ENCODE results near the gene KCNJ10.
"Not testable (repeated sequence)": the region's sequence is repeated elsewhere in the genome, so short reads cannot be mapped to it uniquely, and the experiment has no call there.

KCNJ10 gene

GRCh38 chr1:160053548-160054365 lies 16.2 kb downstream of the KCNJ10 start:
- no peak for DNase-seq

- DNase-seq, result no peak
Measured at GRCh38 chr1:160052936-160053335, 17.0 kb downstream of the KCNJ10 start.

- DNase-seq, result no peak
Measured at GRCh38 chr1:160050619-160051018, 19.3 kb downstream of the KCNJ10 start.

- DNase-seq, result not testable (repeated sequence)
Measured at GRCh38 chr1:160050182-160050581, 19.8 kb downstream of the KCNJ10 start.

DNA sequence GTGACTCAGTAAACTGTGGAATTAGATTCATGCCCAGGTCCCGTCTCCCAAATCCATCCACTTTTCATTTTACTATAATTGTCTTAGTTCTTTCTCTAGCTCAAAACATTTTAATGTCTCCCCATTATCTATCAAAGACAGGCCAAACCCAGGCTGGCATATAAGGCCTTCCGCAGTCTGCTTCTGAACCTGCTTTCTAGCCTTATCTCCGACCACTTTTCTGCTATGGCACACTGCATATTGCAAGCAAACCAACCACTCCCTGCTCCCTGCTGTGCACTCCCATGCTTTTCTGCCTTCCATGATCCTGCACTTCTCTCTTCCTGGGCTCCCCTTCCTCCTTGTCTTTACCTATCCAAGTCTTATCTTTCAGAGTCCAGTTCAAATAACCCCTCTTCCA lies 20.9 kb downstream of the KCNJ10 start:
- DNase-seq, result no peak

DNA sequence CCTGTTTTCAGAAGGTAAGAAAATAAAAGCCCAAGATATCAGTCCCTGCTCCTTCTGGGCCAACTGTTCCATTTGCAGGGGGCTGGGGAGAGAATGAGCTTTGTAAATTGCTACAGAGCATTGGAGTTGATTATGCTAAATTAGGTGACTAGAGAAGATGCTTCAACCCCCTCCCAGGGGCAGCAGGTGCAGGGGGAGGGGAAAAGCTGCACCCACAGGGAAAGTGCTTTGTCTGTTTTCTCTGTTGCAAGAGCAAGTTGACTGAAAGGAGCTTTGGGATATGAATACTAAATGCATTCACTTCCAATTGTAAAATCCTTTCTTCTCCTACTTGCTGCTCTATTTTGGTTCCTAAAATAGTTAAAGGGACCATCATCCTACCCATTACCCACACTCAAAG lies 21.6 kb downstream of the KCNJ10 start:
- DNase-seq, result no peak

DNA sequence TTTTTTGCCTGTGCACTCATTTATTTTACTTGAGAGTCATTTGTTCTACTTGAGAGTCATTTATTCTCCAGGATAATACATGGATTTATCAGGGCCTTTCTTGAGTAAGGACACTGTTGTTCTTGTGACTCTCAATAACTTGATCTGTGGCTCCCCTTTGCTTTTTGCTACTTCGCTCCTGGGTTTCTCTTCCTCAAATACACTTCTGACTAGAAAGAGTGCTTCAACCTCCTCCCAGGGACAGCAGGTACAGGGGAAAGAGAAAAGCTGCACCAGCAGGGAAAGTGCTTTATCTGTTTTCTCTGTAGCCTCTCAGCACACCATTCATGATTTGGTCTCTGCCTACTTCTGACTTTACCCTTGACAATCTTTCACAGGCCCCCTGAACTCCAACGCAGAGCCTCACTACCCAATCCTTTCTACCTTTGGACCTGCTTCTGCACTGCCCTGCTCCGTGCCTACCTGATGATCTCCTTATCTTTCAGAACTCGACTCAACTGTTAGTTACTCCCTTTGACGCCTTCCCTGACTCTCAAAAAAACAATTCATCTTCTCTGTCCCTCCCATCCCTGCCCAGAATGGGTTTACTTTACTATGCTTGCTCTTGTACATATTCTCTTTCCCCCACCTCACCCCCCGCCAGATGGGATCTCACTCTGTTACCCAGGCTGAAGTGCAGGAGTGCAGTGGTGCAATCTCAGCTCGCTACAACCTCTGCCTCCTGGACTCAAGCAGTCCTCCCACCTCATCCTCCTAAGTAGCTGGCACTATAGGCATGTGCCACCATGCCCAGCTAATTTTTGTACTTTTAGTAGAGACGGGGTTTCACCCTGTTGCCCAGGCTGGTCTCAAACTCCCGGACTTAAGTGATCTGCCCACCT lies 22.6 kb downstream of the KCNJ10 start:
- DNase-seq, result no peak

GRCh38 chr1:160046494-160047110 lies 23.4 kb downstream of the KCNJ10 start:
- no peak for DNase-seq

- DNase-seq, result no peak
Measured at GRCh38 chr1:160045653-160046052, 24.3 kb downstream of the KCNJ10 start.

- no peak for DNase-seq
Measured at GRCh38 chr1:160043543-160043942, 26.4 kb downstream of the KCNJ10 start.

DNA sequence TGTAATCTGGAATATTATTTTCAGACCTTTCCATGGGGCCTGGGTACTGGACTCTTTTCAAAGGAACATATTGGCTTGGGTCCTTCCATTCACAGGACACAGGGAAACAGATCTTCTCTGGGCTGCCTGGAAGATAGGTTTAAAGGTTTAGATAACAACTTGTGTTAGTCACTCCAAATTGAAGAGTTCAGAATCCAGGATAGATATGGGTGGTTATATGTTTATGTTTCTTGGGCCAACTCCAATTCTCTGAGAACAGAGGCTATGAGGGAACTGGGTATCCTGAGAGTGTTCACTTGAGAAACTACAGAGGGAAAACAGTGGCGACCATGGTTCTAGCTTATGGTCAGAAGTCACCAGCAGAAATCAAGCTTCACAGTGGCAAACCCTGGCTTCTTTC lies 29.5 kb downstream of the KCNJ10 start:
- DNase-seq, result no peak

- no peak for DNase-seq
Measured at GRCh38 chr1:160032165-160032820, 37.7 kb downstream of the KCNJ10 start.

DNA sequence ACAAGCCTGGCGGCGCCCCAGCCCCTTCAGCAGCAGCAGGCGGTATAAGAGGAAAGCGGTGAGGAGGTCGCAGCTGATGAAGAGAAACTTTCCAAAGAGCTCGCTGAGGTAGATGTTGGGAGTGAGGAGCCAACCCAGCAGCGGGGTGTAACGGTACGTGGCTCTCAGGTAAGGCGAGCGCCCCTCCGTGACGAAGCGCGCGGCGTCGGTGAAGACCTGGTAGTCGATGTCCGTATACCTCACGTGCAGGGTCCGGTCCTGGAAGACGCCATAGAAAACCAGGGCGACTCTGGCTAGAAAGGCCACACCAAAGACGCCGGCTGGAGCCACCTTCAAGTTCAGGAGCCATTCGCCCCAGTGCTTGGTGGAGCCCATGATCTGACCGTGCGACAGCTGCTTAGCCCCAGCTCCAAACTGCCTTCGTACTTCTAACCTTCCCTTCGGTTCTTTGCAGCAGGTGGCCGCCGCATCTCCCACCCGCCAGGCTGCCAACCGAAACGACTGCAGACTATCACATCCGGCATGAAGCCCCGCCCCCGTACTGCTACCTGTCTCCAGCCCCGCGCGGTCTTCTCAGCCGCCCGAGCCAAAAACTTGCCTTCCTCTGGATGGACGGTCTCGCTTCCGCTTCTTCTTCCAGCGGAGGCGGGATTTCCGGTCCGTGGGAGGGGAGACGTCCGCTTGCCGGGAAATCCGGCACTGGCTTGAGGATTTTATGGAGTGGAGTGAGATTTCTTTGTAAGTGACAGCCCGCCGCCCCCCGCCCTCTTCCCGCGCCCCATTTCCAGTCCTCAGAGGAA lies 38.4 kb downstream of the KCNJ10 start, which contains the start of gene PIGM:
Gene PIGM, minus strand, starts transcription at position 626 of the 800 bp plus-strand sequence. Its CDS starts 251 bp downstream, at position 375.
- DNase-seq, result peak; percentile 63

DNA sequence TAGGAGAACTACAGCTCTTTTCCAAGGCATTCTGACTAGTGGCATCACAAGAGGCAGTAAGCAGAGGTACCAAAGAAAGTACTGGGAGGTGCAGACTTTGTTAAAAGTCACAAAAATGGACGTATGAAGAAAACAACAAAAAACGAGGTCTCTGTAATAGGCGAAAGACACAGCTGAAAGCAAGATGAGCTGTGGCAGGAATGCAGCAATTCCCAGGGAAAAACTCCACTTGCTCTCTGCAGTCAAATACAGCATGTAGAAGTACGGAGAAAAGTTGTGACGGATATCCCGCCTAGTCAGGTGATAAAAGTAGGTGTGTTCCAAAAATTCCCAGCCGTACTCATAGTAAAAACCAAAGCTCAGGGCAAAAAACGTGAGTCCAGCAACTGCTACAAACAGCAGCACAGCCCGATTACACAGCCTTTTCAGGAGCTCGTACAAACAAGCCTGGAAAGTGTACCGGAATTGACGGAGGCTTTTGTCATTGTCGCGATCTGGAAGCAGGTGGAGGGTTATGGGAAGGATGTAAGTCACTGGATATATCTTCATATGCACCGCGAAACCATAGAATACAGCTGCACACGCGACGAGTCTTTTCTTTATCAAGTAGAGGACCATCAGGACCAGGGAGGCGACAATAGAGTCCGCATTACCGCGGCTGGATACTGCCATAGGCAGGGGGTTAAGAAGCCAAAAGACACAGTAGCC lies 39.1 kb downstream of the KCNJ10 start:
- DNase-seq, result no peak

GRCh38 chr1:160028426-160028825 lies 41.5 kb downstream of the KCNJ10 start:
- DNase-seq, result no peak

GRCh38 chr1:160025314-160025713 lies 44.6 kb downstream of the KCNJ10 start:
- DNase-seq, result no peak

GRCh38 chr1:160024195-160024905 lies 45.6 kb downstream of the KCNJ10 start:
- DNase-seq, result no peak

DNA sequence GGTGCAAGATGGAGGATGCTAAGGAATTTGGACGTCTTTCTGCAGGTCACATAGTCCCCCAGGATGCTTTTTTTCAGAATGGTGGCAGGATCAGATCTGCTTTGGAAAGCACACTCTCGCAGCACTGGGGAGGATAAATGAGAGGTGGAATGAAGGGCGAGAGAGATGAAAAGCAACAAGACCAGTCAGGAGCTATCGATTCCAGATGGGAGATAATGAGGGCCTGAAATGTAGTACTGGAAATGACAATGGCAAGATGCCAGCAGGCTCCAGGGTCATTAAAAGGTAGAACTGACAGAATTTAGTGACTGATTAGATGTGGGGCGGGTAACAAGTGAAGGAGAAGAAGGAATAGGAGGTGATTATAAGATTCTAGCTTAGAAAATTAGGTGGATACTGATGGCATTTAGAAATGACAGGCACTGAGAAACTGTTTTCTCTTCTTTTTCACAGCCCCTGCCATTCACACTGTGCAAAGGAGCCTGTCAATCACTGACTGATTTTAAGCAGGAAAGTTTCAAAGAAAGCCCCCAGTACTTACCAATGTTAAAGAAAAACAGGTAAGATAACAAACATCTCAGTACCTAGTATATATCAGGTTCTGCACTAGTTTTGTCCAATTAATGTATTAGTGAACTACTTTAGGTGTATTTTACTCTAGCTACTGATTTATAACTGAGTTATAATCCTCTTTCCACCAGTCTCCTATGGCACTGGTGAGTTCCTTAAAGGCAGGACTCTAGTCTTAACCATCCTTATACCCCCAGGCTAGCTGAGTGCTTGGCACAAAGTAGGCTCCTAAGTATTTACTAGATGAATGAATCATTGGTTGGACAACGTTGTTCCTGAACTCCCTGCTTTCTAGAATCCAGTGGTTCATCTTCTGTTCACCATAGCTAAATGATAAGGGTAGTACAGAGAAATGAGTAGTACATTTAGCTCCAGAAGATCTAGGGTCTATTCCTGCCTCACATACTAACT lies 47.3 kb downstream of the KCNJ10 start:
- no peak for DNase-seq

DNA sequence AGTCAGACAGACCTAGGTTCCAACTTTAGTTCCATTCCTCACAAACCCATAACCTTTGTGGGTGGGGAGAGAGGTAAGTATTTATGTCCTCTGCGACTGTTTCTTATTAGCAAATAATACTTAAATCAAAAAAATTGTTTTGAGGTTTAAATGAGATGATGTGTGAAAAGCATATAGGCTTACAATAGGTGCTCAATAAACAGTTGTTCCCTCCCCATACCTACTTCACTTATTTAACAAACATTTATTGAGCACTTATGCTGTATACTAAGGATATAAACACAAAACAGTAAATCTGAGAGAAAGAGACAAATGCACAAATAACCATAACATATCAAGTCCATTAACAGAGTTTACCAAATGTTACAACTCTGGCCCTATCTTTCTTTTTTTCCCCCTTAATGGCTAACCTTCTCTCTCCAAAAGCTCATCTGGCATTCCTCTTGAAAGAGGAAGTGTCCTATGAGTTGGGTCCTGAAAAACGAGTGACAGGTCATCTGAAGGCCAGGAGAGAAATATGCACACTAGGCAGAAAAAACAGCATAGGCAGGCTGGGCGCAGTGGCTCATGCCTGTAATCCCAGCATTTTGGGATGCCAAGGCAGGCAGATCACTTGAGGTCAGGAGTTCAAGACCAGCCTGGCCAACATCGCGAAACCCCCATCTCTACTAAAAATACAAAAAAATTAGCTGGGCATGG lies 48.4 kb downstream of the KCNJ10 start:
- no peak for DNase-seq
